ENCODE data around the gene COX7A2L.
"Not testable (repeated sequence)": the region's sequence is repeated elsewhere in the genome, so short reads cannot be mapped to it uniquely, and the experiment has no call there.

The COX7A2L gene

DNA sequence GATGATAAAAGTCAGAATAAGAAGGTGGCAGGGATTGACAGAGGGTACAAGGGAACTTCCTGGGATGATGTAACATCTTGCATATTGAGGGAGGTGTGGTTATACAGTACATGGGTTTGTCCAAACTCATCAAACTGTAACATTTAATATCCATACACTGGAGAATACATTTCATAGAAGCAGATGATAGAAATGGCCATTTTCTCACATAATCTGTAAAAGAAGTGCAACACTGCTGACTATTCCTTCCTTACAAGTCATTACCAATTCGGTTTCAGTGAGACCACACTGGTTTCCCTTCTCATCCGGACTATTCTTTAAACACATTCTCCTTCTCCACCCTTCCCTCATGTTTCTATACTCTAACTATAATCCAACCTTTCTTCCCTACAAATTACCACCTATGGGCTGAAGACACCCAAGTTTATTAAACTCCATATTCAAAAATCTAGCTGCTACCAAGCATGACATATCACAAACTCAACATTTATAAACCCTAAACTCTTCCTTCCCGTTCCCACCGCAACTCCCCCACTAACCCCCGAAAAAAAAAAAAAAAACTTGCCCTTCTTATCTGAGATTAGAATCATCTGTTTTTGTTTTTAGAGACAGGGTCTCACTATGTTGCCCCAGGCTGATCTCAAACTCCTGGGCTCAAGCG lies 1.6 kb downstream of the COX7A2L start:
- peak in 1 of 2 donors; percentile 17 for DNase-seq (ENCODE audit: low read depth in 2 of 2)
- TF ChIP-seq, protein P1, sequence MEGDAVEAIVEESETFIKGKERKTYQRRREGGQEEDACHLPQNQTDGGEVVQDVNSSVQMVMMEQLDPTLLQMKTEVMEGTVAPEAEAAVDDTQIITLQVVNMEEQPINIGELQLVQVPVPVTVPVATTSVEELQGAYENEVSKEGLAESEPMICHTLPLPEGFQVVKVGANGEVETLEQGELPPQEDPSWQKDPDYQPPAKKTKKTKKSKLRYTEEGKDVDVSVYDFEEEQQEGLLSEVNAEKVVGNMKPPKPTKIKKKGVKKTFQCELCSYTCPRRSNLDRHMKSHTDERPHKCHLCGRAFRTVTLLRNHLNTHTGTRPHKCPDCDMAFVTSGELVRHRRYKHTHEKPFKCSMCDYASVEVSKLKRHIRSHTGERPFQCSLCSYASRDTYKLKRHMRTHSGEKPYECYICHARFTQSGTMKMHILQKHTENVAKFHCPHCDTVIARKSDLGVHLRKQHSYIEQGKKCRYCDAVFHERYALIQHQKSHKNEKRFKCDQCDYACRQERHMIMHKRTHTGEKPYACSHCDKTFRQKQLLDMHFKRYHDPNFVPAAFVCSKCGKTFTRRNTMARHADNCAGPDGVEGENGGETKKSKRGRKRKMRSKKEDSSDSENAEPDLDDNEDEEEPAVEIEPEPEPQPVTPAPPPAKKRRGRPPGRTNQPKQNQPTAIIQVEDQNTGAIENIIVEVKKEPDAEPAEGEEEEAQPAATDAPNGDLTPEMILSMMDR (IDR thresholded peaks at IDR 0.05; ENCODE audit: low read depth, low read length): no peak

DNA sequence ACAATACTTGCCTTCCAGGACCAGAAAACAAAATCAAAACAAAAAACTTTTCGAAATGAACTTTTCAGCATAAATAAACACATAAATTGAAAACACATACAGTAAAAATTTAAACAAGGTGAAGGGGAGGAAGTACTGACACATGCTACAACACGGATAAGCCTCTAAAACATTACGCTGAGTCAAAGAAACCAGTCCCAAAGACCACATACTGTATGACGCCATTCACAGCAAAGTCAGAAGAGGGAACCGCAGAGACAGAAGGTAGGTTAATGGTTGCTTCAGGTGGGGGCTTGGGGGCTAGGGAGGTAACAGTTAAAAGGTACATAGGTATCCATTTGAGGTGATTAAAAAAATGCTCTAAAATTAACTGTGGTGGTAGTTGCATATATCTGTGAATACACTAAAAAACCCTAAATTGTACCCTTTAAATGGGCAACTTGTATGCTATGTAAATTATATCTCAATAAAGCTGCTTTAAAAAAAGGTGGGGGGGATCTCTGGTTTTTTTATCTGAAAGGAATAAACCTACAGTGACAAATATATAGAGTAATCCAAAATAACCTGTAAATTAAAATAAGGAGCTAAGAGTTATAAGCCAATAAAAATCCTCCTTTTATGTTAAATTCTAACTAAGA lies 7.1 kb downstream of the COX7A2L start:
- H3K4me3 ChIP-seq (replicated peaks in 1 of 2; ENCODE audit: low read depth in 2 of 2, low read length in 2 of 2): no peak overlapping the region
- TF ChIP-seq, protein P1 (IDR thresholded peaks at IDR 0.05; ENCODE audit: low read depth, low read length): no peak
- DNase-seq (ENCODE audit: low read depth in 2 of 2): no peak

More for the DNA sequence above, 1.6 kb downstream of the COX7A2L start:
- H3K4me3 ChIP-seq (replicated peaks in 1 of 2; ENCODE audit: low read depth in 2 of 2, low read length in 2 of 2): peak overlapping the region; percentile 79 to 99

DNA sequence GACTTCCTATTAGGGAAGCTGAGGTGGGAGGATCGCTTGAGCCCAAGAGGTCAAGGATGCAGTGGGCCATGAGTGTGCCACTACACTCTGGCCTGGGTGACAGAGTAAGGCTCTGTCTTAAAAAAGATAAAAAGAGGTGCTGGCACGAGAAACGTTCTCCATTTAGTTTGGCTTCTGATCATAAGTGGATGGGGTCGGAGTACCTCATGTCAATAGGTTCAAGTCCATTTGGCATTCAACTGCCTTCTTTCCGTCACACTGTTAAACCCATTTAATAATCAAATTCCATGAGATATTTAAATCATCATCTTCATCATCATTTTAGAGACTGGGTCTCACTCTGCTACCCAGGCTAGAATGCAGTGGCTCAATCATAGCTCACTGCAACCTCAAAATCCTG lies 9.2 kb downstream of the COX7A2L start:
- DNase-seq (ENCODE audit: low read depth in 2 of 2): no peak
- TF ChIP-seq, protein P1 (IDR thresholded peaks at IDR 0.05; ENCODE audit: low read depth, low read length): no peak
- no peak overlapping the region for H3K4me3 ChIP-seq (replicated peaks in 1 of 2; ENCODE audit: low read depth in 2 of 2, low read length in 2 of 2)

DNA sequence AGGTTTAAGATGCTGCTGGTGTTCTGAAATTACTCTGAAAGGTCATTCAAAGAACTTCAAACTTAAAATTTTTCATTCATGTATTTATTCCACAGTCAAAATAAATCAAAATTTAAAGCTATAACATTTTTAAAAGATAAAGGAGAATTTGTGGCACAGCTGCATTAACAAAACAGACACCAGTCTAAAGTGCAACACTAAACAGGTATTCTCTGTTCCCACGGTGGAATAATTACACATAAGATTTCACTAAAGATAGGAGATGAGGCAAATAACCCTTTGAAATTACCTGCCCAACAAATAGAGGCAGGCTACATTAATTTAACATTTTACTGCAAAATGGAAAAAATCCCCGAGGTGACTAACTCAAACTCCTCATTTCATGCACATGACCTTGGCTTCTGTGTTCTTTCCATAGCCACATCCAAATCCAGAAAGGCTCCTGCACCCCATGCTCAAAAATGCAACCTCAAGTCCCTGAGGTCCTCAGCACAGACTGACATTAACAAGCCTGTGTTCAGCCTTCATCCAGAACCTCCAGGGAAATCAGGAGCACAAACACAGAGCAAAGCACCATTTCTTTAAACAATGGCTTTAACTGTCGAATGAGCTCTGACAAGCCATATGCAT lies 10.5 kb downstream of the COX7A2L start:
- H3K4me3 ChIP-seq (replicated peaks in 1 of 2; ENCODE audit: low read depth in 2 of 2, low read length in 2 of 2): no peak overlapping the region
- TF ChIP-seq, protein P1 (IDR thresholded peaks at IDR 0.05; ENCODE audit: low read depth, low read length): no peak
- no peak for DNase-seq (ENCODE audit: low read depth in 2 of 2)

DNA sequence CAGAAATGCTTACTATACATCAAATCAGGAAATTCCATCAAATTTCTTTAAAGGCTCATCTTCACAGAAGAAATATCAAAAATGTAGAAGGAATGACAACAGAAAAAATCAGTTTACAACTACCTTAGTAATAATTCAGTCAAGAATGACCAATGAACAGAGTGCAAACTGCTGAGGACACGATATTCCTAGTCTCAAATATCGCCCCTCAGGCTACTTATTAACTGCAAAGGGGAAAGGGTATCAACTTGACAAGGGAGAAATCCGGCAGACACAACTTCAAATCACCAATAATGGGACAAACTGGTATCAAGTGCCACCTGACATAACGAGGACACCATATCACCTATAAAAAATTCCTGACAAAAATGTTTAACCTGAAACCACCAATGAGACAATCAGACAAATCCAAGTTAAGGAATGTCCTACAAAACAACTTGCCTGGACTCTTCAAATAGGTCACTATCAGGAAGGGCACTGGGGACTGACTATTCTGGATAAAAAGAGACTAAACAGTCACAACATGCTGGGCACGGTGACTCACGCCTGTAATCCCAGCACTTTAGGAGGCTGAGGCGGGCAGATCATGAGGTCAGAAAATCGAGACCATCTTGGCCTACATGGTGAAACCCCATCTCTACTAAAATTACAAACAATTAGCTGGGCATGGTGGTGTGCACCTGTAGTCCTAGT lies 12.8 kb downstream of the COX7A2L start:
- TF ChIP-seq, protein P1 (IDR thresholded peaks at IDR 0.05; ENCODE audit: low read depth, low read length): no peak
- no peak for DNase-seq (ENCODE audit: low read depth in 2 of 2)
- H3K4me3 ChIP-seq (replicated peaks in 1 of 2; ENCODE audit: low read depth in 2 of 2, low read length in 2 of 2): no peak overlapping the region

DNA sequence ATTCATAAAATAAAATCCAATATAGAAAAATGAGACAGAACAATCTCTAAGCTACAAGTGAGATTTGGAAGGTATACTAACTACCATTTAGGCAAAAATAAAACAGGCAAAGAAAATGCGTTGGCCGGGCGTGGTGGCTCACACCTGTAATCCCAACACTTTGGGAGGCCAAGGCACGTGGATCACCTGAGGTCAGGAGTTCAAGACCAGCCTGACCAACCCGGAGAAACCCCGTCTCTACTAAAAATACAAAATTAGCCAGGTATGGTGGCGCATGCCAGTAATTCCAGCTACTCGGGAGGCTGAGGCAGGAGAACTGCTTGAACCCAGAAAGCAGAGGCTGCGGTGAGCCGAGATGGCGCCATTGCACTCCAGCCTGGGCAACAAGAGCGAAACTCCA lies 13.5 kb downstream of the COX7A2L start:
- not testable (repeated sequence) for H3K4me3 ChIP-seq (replicated peaks in 1 of 2; ENCODE audit: low read depth in 2 of 2, low read length in 2 of 2)

DNA sequence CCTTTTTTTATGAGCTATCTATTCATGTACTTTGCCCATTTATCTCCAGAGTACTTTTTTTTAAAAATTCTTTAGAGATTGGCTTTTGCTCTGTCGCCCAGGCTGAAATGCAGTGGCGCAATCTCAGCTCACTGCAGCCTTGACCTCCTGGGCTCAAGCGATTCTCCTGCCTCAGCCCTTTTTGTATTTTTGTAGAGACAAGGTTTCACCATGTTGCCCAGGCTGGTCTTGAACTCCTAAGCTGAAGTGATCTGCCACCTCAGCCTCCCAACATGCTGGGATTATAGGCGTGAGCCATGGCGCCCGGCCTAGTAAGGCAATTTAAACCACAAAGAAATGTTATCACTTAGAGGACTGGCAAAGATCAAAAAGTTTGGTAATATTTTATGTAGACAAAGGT lies 14.2 kb downstream of the COX7A2L start:
- not testable (repeated sequence) for DNase-seq (ENCODE audit: low read depth in 2 of 2); H3K4me3 ChIP-seq (replicated peaks in 1 of 2; ENCODE audit: low read depth in 2 of 2, low read length in 2 of 2)

More for the DNA sequence above, 13.5 kb downstream of the COX7A2L start:
- DNase-seq (ENCODE audit: low read depth in 2 of 2): not testable (repeated sequence)
